IMR-90 (cell line): ENCODE data around the gene USP31. TPM values are rescaled to one million over a fixed set of nuclear protein-coding genes. Genes with fewer than 3 reads are reported as not detected.

Experiments
- ATAC-seq: fragments of 200-7000 bp; cut with Tn5 transposase; 2 replicates; pipeline ENCODE4 v1.9.1; 2020; ENCODE audit warnings: low read depth, mild to moderate bottlenecking, moderate library complexity
- BruUV-seq: library from RNA; stranded (reverse); fragments of 400-500 nt; replicated peaks from 2 replicates; lab custom pipeline; 2021; lab: Mats Ljungman, UMichigan
- CTCF ChIA-PET: fragments of 300-600 bp; formaldehyde crosslinking; extraction: SDS; loops from one replicate; lab custom pipeline; 2021; ENCODE audit warnings: antibody characterized with exemption; lab: Yijun Ruan, JAX
- POLR2A ChIA-PET: fragments of 300-600 bp; sonication (Branson Sonifier 250); formaldehyde crosslinking; loops from one replicate; lab custom pipeline; 2022; ENCODE audit warnings: antibody characterized with exemption; ENCODE audit not compliant: unreplicated experiment; lab: Charles Lee
- DNase-seq: peaks from one replicate; pipeline ENCODE4 v3.0.0; 2013
- H2AFZ ChIP-seq: replicated peaks from 2 replicates; pipeline ENCODE3; 2013; ENCODE audit warnings: low read length, mild to moderate bottlenecking; ENCODE audit not compliant: poor library complexity
- H2AK5ac ChIP-seq: 2 replicates; pipeline ENCODE4 v1.6.1; 2013; ENCODE audit warnings: low read depth, low read length, inconsistent platforms
- H2AK9ac ChIP-seq: replicated peaks from 2 replicates; pipeline ENCODE3; 2013; ENCODE audit warnings: mild to moderate bottlenecking, low read depth, low read length, moderate library complexity; ENCODE audit not compliant: poor library complexity
- H2BK120ac ChIP-seq: 2 replicates; pipeline ENCODE4 v1.6.1; 2013; ENCODE audit warnings: low read depth, low read length, inconsistent platforms
- H2BK15ac ChIP-seq: 3 replicates; pipeline ENCODE4 v1.6.1; 2013; ENCODE audit warnings: low read depth, low read length, inconsistent platforms
- H2BK20ac ChIP-seq: 2 replicates; pipeline ENCODE4 v1.6.1; 2013; ENCODE audit warnings: low read depth, mild to moderate bottlenecking, inconsistent platforms, low read length, moderate library complexity
- H2BK5ac ChIP-seq: 2 replicates; pipeline ENCODE4 v1.6.1; 2013; ENCODE audit warnings: mild to moderate bottlenecking, low read depth, low read length, inconsistent platforms; ENCODE audit not compliant: poor library complexity, severe bottlenecking
- H3K14ac ChIP-seq: replicated peaks from 2 replicates; pipeline ENCODE4 v1.6.1; 2013; ENCODE audit warnings: low read depth, low read length, inconsistent platforms
- H3K18ac ChIP-seq: 2 replicates; pipeline ENCODE4 v1.6.1; 2013; ENCODE audit warnings: low read depth, low read length, control low read depth
- H3K23ac ChIP-seq: 2 replicates; pipeline ENCODE4 v1.6.1; 2013; ENCODE audit warnings: low read depth, low read length, inconsistent platforms
- H3K27ac ChIP-seq: 2 replicates; pipeline ENCODE4 v1.5.1; 2013; ENCODE audit warnings: mild to moderate bottlenecking, control low read depth, low read length; ENCODE audit not compliant: insufficient read depth
- H3K27me3 ChIP-seq: 2 replicates; pipeline ENCODE4 v1.6.1; 2013; ENCODE audit warnings: low read length; ENCODE audit not compliant: control insufficient read depth, insufficient read depth
- H3K36me3 ChIP-seq: 2 replicates; pipeline ENCODE4 v1.6.1; 2013; ENCODE audit warnings: low read length, mixed read lengths; ENCODE audit not compliant: control insufficient read depth, insufficient read depth
- H3K4ac ChIP-seq: 2 replicates; pipeline ENCODE4 v1.6.1; 2013; ENCODE audit warnings: low read depth, low read length, inconsistent platforms
- H3K4me1 ChIP-seq: 2 replicates; pipeline ENCODE4 v1.6.1; 2013; ENCODE audit warnings: low read length, mixed read lengths; ENCODE audit not compliant: control insufficient read depth, insufficient read depth
- H3K4me2 ChIP-seq: 2 replicates; pipeline ENCODE4 v1.6.1; 2013; ENCODE audit warnings: low read depth, mild to moderate bottlenecking, control low read depth, low read length, moderate library complexity
- H3K4me3 ChIP-seq: 2 replicates; pipeline ENCODE4 v1.5.1; 2013; ENCODE audit warnings: low read depth, mild to moderate bottlenecking, control low read depth, low read length, moderate library complexity; ENCODE audit not compliant: insufficient read depth
- H3K56ac ChIP-seq: 2 replicates; pipeline ENCODE4 v1.6.1; 2013; ENCODE audit warnings: low read length, inconsistent platforms; ENCODE audit not compliant: insufficient read depth; ENCODE audit errors: extremely low read depth
- H3K79me1 ChIP-seq, 2 experiments: 2 replicates each; pipeline ENCODE4 v1.6.1; 2013; ENCODE audit warnings: low read length in 2 of 2, inconsistent platforms in 1 of 2, low read depth in 1 of 2
- H3K9ac ChIP-seq: 2 replicates; pipeline ENCODE4 v1.6.1; 2013; ENCODE audit warnings: low read depth, low read length, control low read depth
- H3K9me1 ChIP-seq: 2 replicates; pipeline ENCODE4 v1.6.1; 2013; ENCODE audit warnings: low read length, inconsistent platforms; ENCODE audit not compliant: insufficient read depth
- H3K9me3 ChIP-seq: 2 replicates; pipeline ENCODE4 v1.6.1; 2013; ENCODE audit warnings: low read length; ENCODE audit not compliant: control insufficient read depth, insufficient read depth
- H4K20me1 ChIP-seq: 2 replicates; pipeline ENCODE4 v1.6.1; 2013; ENCODE audit warnings: low read length, inconsistent platforms; ENCODE audit not compliant: insufficient read depth
- H4K5ac ChIP-seq: 2 replicates; pipeline ENCODE4 v1.6.1; 2013; ENCODE audit warnings: mild to moderate bottlenecking, low read depth, low read length, control low read depth
- H4K8ac ChIP-seq, 2 experiments: 2 replicates each; pipeline ENCODE4 v1.6.1; 2013; ENCODE audit warnings: low read depth in 2 of 2, low read length in 2 of 2, control low read depth in 1 of 2, inconsistent platforms in 1 of 2
- H4K91ac ChIP-seq: 2 replicates; pipeline ENCODE4 v1.6.1; 2013; ENCODE audit warnings: low read depth, low read length, inconsistent platforms; ENCODE audit not compliant: insufficient read depth
- ELK1 ChIP-seq: fragments of 150-350 bp; IDR thresholded peaks from 2 replicates; pipeline ENCODE4 v1.6.1; 2016; ENCODE audit warnings: low read depth, mild to moderate bottlenecking, low read length, moderate library complexity, borderline replicate concordance
- MAZ ChIP-seq: IDR thresholded peaks from 2 replicates; pipeline ENCODE4 v1.6.1; 2012; ENCODE audit warnings: low read depth, mild to moderate bottlenecking, low read length, improper control_type of control experiment, moderate library complexity, borderline replicate concordance
- RAD21 ChIP-seq: IDR thresholded peaks from 2 replicates; pipeline ENCODE4 v1.6.1; 2012; ENCODE audit warnings: low read length, improper control_type of control experiment
- USF2 ChIP-seq: fragments of 150-350 bp; IDR thresholded peaks from 2 replicates; pipeline ENCODE4 v1.6.1; 2017; ENCODE audit warnings: mild to moderate bottlenecking, antibody characterized with exemption, low read length, low read depth
- WGBS, 2 experiments: methylation state at CpG; one replicate each; pipeline versions ENCODE4 v1.1.5 to v1.1.7; 2013; ENCODE audit warnings: missing lambda C conversion rate in 2 of 2; ENCODE audit not compliant: insufficient read length in 1 of 2; ENCODE audit errors: extremely low coverage in 2 of 2; 5-methylcytosine and 5-hydroxymethylcytosine counted together
- dilution Hi-C: fragments of 300-500 bp; cut with HindIII; formaldehyde crosslinking; loops from one replicate; pipeline ENCODE4 v1.14.3; 2018; ENCODE audit warnings: low sequenced_read_pairs; ENCODE audit not compliant: unreplicated experiment
- in situ Hi-C: fragments of 300-500 bp; cut with MboI; formaldehyde crosslinking; loops from 3 replicates; pipeline ENCODE4 v1.14.3; 2019; ENCODE audit warnings: low sequenced_read_pairs, inconsistent platforms, mixed read lengths
- intact Hi-C: fragments of 100-400 bp; cut with micrococcal nuclease; formaldehyde crosslinking; loops from 2 replicates; pipeline ENCODE4 v1.10.0; 2022
- polyA plus RNA-seq, 3 experiments: library from polyadenylated mRNA; depleted of rRNA; stranded (reverse); fragments of >200 nt; gene quantifications; 2 replicates each; pipeline ENCODE4 v1.2.3, GENCODE V29; 2012; ENCODE audit warnings: low replicate concordance in 1 of 3
- total RNA-seq: library from RNA; depleted of rRNA; stranded (reverse); fragments of >200 nt; gene quantifications from 2 replicates; pipeline ENCODE4 v1.2.3, GENCODE V29; 2012

USP31 gene
- total and polyA plus RNA-seq, 2 of the 4 experiments (the other 2 are of a cell fraction) = 2.9 to 3.4 TPM

DNA sequence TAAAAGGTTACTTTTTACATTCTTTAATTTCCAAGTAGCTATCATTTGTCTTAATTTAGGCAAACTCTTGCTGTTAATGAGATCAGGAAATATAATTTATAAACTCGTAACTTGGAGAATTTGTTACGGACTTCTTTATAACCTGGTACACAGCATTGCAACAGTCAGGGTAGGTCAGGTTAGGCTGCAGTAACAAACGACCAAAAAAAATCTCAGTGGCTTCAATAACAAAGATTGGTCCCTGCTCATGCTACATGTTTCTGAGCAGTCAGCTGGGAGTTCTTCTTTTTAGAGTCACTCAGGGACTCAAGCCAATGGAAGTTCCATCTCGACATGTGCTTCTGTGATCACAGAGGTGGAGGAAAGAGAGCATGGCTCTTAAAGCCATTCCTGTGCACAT is 110.1 kb downstream of the USP31 start:
- Histone ChIP-seq H4K20me1 (no peaks in the 10 kb centered on the region), H2AFZ (no peak overlapping the region), H4K5ac (no peak overlapping the region), H2AK5ac (no peak overlapping the region), H4K91ac (no peak overlapping the region), H2BK120ac (no peak overlapping the region), H3K56ac (no peak overlapping the region), H3K79me1 (no peaks in the 10 kb centered on the region), H2BK20ac (no peak overlapping the region), H3K9me1 (no peaks in the 10 kb centered on the region), H3K36me3 (no peaks in the 10 kb centered on the region), H3K9me3 (no peaks in the 10 kb centered on the region), H3K4me2 (no peak overlapping the region), H2BK5ac (no peak overlapping the region), H3K9ac (no peak overlapping the region), H3K4me1 (no peaks in the 10 kb centered on the region), H3K18ac (no peak overlapping the region), H3K27me3 (no peaks in the 10 kb centered on the region), H3K14ac (no peak overlapping the region), H2BK15ac (no peak overlapping the region), H3K27ac (no peak overlapping the region), H3K23ac (no peak overlapping the region), H2AK9ac (no peak overlapping the region), H3K4me3 (no peak overlapping the region), H4K8ac (no peak overlapping the region), H3K4ac (no peak overlapping the region)
- no peak for ATAC-seq
- BruUV-seq = no TSS peak
- DNase-seq = no peak
- POLR2A ChIA-PET = no interaction called here
- 20% methylated on average over 1 of the region's 4 CpGs; no CpG with 5 or more reads in 1 of the 2 experiments for WGBS, 2 experiments
- dilution Hi-C loops (no loop called here), intact Hi-C loops (no loop called here), in situ Hi-C loops (no loop called here)
- CTCF ChIA-PET = no interaction called here
- TF ChIP-seq USF2 (no peak), ELK1 (no peak), RAD21 (no peak), MAZ (no peak)
